ENCODE data around the gene DENND2A.
A peak's percentile ranks its signal among the peaks of the same experiment; 100 is the strongest.
"Not testable (repeated sequence)": the region's sequence is repeated elsewhere in the genome, so short reads cannot be mapped to it uniquely, and the experiment has no call there.

DENND2A gene

GRCh38 chr7:140672382-140673062 is 31.9 kb upstream of the DENND2A start, which contains the start of gene ADCK2:
TSS of gene ADCK2 (plus strand) at chr7:140672945. CDS start at chr7:140673331, 386 bp downstream.
- no peak for DNase-seq (ENCODE audit: low read depth)
- no peak for TF ChIP-seq CTCF (IDR thresholded peaks at IDR 0.05; ENCODE audit: low read depth, low read length, missing control alignments)
- H3K4me3 ChIP-seq (ENCODE audit: low read depth, low read length) = peak within 1 kb of the TSS; percentile 66

GRCh38 chr7:140671966-140672365 is 31.4 kb upstream of the DENND2A start:
- no peak for DNase-seq (ENCODE audit: low read depth)
- no peak for TF ChIP-seq CTCF (IDR thresholded peaks at IDR 0.05; ENCODE audit: low read depth, low read length, missing control alignments)
- no peak overlapping the region for H3K4me3 ChIP-seq (ENCODE audit: low read depth, low read length)

GRCh38 chr7:140670343-140670935 is 29.8 kb upstream of the DENND2A start:
- no peak for TF ChIP-seq CTCF (IDR thresholded peaks at IDR 0.05; ENCODE audit: low read depth, low read length, missing control alignments)
- no peak for DNase-seq (ENCODE audit: low read depth)
- H3K4me3 ChIP-seq (ENCODE audit: low read depth, low read length) = no peak overlapping the region

- not testable (repeated sequence) for DNase-seq (ENCODE audit: low read depth); H3K4me3 ChIP-seq (ENCODE audit: low read depth, low read length)
Measured at GRCh38 chr7:140669862-140670261, 29.2 kb upstream of the DENND2A start.

DNA sequence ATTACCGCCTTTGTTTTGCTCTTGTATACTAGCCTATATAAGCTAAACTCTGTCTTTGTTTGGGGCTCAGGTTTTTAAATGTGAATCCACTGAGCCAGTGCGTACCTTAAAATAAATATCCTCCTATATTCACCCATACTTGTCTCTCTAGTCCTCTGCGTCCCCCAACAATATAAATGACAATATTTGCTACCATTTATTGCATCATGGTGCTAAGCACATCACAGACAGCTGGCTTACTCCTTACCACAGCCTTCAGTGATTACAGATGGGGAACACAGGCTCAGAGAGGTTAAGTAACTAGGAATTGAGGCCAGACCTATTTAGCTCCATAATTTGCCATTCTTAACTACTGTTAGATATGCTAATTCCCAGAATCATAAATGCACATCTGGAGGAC is 28.7 kb upstream of the DENND2A start:
- DNase-seq (ENCODE audit: low read depth) = no peak
- no peak for TF ChIP-seq CTCF (IDR thresholded peaks at IDR 0.05; ENCODE audit: low read depth, low read length, missing control alignments)
- no peak overlapping the region for H3K4me3 ChIP-seq (ENCODE audit: low read depth, low read length)

DNA sequence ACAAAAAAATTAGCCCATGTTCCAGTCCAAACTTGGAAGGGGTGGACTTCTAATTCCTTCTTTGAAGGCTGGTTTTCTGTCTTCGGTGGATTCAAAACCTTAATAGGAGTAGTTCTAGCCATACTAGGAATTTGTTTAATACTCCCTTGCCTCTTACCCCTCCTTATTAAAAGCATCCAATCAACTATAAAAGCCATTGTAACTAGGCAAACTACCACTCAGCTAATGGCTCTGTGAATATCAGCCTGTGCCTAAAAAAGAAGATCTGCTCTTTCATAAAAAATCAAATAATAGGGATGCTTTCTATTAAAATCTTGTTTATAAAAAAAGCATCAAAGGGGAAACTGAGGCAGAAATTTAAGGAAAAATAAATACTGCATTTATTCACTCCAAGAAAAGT is 28.0 kb upstream of the DENND2A start:
- no peak for DNase-seq (ENCODE audit: low read depth)
- no peak overlapping the region for H3K4me3 ChIP-seq (ENCODE audit: low read depth, low read length)
- TF ChIP-seq CTCF (IDR thresholded peaks at IDR 0.05; ENCODE audit: low read depth, low read length, missing control alignments) = no peak

- no peak overlapping the region for H3K4me3 ChIP-seq (ENCODE audit: low read depth, low read length)
- DNase-seq (ENCODE audit: low read depth) = no peak
- TF ChIP-seq CTCF (IDR thresholded peaks at IDR 0.05; ENCODE audit: low read depth, low read length, missing control alignments) = no peak
Measured at GRCh38 chr7:140667476-140667875, 26.9 kb upstream of the DENND2A start.

DNA sequence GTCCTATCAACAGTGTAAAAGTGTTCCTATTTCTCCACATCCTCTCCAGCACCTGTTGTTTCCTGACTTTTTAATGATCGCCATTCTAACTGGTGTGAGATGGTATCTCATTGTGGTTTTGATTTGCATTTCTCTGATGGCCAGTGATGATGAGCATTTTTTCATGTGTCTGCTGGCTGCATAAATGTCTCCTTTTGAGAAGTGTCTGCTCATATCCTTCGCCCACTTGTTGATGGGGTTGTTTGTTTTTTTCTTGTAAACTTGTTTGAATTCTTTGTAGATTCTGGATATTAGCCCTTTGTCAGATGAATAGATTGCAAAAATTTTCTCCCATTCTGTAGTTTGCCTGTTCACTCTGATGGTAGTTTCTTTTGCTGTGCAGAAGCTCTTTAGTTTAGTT is 22.3 kb upstream of the DENND2A start:
- not testable (repeated sequence) for H3K4me3 ChIP-seq (ENCODE audit: low read depth, low read length); DNase-seq (ENCODE audit: low read depth)

Data from GM12864 (cell line).